ENCODE data around the gene PER3.
"Not testable (repeated sequence)": the region's sequence is repeated elsewhere in the genome, so short reads cannot be mapped to it uniquely, and the experiment has no call there.

PER3 gene

DNA sequence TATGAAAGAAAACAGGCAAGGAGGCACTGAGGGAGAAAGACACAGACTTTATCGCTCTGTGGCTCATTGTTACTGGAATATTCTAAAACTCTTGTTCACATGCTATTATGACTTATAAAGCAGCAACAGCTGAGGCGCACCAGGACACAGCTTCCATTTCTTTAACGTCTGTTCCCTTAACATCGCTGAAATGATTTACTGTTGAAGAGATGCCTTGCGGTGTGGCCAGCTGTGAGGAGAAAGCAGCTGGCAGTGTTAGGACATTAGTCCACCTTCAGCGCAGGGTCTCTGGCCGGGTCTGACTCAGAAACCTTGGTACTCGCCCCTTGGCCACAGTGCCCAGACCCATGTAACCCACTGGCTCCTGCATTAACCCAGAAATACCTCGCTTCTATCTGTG is 3.1 kb upstream of the PER3 start:
- no peak for DNase-seq

DNA sequence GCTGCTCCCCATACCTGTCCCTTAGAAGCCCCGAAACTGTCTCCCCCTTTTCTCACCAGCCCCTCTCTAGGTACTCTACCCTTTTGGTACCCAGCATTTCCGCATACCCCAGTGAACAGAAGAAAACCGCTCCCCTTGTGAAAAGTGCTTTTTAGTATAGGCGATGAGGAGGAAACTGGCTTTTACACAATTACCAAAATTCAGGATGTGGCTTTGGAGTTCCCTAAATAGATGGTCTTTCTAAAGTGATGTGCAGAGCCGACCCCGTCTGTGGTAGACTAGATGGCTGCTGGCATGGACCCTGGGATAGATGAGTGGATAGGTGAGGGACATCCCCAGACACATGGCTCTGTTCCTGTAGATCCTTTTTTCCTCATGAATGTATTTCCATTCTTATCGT is 2.6 kb upstream of the PER3 start:
- DNase-seq: peak in 3 of 4 experiments; percentile 11 to 55 (median 31)

DNA sequence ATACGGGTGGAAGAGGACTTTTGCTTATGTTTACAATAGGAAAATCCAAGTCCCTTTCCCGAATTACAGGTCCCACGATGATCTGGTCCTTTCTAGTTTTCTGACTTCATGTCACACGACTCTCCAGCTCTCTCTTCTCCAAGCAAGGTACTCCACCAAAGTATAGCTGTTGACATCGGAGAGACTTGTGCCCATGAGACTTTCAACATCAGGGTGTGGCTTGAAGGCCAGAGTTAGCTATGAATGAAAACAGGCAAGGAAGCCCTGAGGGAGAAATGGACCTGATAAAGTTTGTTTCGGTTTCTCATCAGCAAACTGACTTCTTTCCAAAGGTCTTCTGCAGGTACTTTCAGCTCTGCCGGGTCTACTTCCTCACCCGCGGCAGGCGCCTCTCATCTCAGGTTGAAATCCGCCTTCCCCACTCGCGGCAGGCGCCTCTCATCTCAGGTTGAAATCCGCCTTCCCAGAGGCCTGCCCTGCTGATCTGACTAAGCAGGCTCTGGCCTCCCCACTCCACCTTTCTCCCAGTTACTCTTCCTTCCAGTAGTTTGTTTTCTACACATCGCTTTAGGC is 2.1 kb upstream of the PER3 start:
- peak in 3 of 4 experiments; percentile 17 to 19 (median 18) for DNase-seq

DNA sequence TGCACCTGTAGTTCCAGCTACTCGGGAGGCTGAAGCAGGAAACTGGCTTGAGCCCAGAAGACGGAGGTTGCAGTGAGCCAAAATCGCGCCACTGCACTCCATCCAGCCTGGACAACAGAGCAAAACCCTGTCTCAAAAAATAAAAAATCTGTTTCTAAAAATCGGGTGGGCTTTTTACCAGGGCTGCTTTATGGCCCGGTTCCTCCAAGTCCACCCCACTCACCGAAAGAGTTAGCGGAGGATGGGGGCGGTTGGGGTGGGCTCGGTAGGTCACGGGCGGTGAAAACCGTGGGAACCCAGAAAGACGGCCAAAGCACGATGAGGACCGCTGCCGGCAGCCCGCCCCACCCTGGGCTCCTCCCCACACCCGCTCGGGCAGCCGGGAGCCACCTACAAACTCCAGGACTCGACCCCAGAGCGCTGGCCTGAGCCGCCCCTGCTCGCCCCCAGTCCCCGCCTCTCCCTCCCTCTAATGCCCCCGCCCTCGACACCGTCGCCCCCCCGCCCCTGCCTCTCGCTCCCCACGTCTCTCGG is 846 bp upstream of the PER3 start:
- DNase-seq: peak; percentile 66 to 85 (median 74)

DNA sequence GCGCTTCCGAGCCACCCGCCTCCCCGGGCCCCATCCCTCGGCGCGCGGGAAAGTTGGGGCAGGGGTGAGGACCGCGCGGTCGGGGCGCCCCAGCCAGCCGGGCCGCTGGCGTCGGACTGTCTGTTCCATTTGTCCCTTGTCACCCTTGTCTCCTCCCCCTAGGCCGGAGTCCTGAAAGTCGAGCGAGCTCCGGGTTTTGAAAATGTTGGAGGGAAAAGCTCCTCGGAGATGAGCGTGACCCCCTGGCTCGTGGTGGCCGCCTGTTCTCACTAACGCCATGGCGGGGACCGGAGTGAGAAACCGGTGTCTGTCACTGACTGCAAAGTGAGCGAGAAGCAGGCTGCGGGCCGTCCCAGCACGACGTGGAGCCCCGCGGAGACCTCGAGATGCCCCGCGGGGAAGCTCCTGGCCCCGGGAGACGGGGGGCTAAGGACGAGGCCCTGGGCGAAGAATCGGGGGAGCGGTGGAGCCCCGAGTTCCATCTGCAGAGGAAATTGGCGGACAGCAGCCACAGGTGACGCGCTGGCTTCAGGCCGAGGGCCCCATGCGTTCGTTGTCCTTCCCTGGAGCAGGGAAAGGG is 491 bp downstream of the PER3 start:
- DNase-seq: peak in 1 of 4 experiments; percentile 8

DNA sequence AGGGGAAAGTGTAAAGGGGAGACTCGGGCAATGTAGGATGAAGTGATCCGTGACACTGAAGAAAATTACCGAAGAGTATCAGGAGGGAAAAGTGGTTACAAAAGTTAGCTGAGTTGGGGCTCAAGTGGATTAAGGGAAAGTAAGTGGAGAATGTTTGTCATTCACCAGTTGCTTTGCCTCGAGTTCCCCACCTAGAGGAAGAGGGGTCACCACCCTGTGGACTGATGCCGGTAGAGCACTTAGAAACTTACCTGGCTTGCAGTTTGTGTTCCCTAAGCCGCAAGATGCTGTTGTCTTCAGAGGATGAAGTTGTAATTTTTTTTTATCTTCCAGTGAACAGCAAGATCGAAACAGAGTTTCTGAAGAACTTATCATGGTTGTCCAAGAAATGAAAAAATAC is 1.0 kb downstream of the PER3 start:
- no peak for DNase-seq

DNA sequence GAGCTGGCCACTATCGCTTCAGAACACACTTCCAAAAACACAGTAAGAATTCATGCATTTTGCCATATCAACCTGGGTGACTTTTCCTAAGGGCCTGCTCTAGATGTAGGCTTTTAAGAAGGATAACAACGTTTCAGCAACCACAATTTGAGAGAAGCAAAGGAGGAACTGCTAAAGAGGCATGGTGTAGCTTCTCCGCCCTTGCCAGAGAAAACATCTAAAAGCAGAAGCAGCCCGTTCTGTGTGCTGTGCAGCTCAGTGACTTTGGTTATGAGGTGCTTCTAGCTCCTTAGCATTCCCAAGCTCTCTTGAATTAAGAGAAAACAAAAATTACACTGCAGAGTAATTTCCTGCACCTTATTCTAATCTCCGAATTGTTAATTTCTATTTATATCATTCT is 2.7 kb downstream of the PER3 start:
- peak; percentile 50 to 72 (median 67) for DNase-seq

DNA sequence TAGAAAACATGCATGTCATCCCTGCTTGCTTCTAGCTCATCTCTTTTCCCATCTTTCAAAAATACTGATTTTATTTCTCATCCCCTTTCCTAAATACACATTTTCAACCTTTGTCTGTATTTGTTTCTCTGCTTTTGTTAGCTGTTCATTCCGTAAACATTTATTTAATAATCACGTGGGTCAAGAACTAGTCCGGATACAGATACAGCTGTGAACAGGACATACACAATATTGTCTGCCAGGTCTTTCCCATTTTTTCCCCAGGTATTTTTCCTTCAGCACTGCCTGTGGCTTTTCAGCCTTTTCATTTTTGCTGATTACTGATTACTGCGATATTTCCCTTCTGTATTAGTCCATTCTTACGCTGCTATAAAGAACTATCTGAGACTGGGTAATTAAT is 5.7 kb downstream of the PER3 start:
- DNase-seq: no peak

DNA sequence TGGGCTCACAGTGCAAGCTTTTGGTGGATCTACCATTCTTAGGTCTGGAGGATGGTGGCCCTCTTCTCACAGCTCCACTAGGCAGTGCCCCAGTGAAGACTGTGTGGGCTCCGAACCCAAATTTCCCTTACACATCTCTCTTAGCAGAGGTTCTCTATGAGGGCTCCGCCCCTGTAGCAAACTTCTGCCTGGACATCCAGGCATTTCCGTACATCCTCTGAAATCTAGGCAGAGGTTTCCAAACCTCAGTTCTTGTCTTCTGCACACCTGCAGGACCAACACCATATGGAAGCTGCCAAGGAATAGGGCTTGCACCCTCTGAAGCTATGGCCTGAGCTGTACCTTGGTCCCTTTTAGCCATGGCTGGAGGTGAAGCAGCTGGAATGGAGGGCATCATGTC is 6.9 kb downstream of the PER3 start:
- not testable (repeated sequence) for DNase-seq

DNA sequence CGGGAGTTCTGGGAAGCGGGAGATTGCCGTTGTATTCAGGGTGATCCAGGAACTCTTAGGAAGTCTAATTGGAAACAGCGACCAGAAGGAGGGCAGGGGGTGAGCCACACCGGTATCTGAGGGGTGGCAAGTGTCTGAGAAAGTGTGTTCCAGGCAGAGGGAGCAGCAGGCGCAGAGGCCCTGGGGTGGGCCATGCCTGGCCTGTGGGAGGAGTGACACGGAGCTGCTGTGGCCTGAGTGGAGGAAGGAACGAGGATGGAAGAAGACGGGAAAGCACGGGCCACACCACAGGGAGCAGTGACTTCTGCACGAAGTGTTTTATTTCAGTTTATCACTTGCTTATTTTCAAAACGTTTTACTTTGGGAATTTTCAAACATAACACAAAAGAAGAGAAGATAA is 11.3 kb downstream of the PER3 start:
- DNase-seq: no peak

DNA sequence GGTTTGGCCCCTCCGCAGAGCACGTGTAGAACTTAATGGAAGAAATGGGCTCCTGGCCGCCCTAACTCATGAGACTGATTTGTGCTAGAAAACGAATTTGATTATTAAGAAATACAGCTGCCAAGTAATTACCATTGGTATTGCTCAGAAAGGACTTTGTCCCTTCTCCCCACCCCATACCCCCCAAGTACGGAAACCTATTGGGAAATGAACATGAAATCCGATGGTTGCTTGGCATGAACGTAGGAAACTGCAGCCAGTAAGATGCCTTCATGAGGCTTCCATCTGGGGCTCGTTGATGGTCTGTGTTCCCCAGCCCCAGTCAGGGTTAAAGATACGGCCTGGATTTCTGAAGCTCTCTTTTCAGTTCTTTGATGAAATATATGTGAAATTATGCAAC is 21.4 kb downstream of the PER3 start:
- DNase-seq: no peak

DNA sequence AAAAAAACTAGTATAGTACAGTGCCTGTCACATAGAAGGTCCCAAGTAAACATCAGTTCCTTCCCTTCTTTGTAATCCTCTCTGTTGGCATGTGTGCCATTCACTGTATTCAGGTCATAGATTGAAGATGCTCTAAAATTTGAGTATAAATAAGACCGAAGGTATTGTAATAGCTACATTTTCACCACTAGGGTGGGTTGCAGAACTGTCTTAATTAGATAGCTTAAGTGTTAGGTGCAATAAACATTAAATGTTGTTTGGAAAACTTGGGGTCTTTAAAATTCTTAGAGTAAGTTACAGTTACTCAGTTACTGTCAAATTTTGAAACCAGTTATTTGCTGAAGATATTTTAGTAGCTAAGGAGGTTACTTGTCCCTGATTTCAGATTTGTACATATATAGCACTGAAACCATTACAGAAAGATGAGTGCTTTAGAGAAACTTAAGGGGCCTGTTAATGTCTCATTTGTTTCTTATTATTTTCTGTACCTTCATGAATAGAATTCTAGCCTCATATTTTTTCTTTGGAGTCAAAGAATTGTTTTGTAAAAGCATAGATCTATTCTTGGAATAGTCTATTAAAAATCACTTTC is 24.3 kb downstream of the PER3 start:
- DNase-seq: peak in 3 of 4 experiments; percentile 13 to 75 (median 67)

DNA sequence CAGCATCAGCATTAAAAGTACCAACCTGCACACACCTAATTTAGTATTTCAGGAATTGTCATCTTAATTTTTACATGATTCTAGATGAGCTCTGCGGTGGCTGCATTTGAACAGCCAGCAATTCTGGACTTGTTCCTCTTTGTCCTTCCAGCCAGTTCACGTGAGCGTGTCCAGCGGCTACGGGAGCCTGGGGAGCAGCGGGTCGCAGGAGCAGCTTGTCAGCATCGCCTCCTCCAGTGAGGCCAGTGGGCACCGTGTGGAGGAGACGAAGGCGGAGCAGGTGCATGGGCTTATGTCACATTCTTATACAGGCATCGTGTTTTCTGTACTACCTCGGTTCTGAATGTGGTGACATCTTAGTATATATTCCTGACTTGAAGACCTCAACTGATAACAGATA is 25.7 kb downstream of the PER3 start:
- DNase-seq: no peak

DNA sequence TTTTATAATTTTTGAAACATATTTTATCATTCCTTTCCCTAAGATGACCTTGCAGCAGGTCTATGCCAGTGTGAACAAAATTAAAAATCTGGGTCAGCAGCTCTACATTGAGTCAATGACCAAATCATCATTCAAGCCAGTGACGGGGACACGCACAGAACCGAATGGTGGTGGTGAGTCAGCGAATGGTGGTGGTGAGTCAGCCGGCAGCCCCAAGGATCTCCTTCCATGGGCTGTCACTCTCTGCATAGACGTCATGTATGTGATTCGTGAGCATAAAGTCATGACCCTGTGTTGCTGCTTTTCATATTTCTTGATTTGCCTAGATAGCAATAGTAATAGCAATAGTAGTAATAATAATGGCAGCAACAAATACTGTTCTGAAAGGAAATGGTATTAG is 26.3 kb downstream of the PER3 start:
- DNase-seq: peak; percentile 90 to 95 (median 92)

DNA sequence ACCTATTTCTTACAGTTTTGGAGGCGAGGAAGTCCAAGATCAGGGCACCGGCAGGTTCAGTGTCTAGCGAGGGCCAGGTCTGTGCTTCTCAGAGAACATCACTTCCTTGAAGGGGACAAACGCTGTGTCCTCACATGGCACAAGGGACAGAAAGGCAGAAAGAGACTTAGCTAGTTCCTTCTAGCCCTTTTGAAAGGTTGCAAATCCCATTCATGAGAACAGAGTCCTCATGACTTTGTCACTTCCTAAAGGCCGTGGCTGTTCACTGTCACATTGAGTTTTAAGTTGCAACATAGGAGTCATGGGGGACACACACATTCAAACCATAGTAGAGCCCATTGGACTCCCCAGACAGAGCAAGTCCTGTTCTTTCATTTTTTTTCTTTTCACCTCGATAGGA is 27.4 kb downstream of the PER3 start:
- peak; percentile 80 to 95 (median 86) for DNase-seq

DNA sequence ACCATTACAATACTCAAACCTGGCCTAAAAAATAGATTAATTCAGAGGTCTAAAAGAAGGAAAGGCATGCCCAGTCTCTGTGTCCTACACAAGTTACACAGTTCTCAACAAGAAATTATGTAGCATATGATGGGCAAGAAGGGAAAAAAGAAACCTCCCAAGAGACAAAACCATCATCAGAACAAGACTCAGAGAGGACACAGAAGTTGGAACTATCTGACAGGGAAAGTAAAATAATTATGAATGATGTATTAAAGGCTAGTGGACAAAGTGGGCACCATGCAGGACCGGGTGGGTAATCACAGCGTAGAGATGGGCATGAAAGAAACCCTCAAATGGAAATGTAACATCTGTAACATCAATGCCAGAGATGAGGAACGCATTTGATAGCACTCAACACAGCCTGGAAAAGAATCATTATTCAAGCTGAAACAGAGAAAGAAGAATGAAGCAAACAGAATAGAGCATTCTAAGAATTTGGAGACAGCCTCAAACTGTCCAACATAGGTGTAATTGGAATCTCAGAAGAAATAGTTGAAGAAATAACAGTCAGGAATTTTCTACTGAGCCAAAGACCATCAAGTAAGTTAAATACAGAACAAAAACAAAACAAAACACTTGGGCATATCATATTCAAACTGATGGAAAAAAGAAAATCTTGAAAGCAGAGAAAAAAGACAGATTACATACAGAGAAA is 29.7 kb downstream of the PER3 start:
- no peak for DNase-seq

DNA sequence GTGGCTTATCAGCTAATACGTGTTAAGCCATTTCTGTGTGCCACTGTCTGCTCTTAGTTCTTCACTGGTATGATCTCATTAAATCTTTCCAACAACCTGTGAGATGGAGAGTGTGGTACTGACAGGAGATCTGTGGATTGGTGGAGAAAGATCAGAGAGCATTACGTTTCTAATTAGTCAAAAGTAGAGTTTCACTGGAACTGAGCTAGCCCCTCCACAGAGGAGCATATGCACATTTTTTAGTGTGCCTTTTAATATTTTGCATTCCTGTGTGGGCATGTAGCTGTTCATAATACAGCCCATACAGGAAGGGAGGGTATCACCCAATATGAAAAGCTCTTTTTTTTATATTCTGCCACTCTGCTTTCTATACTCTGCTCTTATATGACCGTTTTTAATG is 37.2 kb downstream of the PER3 start:
- no peak for DNase-seq

DNA sequence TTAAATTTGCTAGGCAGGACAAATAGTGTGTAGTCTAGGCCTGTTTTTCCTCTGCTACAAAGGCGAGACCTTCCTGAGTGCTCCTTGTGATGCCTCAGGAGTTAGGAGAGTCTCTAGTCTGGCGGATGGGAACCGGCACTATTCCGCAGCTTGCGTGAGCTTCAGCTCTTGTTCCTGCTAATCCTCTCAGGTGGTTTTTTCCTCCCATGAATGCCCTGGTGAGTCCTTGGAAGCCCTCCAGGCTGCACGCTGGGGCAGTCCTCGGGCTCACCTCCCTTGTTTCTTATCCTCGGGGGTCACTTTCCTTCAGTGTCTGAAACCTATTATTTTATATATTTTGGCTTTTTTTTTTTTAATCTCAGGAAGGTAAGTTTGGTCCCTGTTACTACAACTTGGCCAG is 40.6 kb downstream of the PER3 start:
- DNase-seq: no peak

DNA sequence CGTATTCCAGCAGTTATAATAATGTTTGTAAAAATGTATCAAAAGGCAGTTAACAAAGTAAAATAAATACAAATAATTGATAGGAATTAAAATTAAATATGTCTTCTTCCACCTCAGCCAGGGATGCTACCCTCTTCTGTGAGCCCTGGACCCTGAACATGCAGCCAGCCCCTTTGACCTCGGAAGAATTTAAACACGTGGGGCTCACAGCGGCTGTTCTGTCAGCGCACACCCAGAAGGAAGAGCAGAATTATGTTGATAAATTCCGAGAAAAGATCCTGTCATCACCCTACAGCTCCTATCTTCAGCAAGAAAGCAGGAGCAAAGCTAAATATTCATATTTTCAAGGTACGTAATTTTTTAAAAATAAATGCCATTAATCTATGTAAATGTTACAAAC is 42.3 kb downstream of the PER3 start:
- DNase-seq: no peak

DNA sequence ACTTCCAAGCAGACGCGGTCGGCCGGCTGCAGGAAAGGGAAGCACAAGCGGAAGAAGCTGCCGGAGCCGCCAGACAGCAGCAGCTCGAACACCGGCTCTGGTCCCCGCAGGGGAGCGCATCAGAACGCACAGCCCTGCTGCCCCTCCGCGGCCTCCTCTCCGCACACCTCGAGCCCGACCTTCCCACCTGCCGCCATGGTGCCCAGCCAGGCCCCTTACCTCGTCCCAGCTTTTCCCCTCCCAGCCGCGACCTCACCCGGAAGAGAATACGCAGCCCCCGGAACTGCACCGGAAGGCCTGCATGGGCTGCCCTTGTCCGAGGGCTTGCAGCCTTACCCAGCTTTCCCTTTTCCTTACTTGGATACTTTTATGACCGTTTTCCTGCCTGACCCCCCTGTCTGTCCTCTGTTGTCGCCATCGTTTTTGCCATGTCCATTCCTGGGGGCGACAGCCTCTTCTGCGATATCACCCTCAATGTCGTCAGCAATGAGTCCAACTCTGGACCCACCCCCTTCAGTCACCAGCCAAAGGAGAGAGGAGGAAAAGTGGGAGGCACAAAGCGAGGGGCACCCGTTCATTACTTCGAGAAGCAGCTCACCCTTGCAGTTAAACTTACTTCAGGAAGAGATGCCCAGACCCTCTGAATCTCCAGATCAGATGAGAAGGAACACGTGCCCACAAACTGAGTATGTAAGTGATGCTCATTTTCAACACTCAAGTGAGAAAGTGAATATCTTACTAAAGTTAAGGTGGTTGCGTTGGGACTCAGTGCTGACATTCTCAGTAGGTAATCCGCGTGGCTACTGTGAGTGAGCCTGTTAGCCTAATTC is 43.2 kb downstream of the PER3 start:
- peak; percentile 15 to 50 (median 35) for DNase-seq

DNA sequence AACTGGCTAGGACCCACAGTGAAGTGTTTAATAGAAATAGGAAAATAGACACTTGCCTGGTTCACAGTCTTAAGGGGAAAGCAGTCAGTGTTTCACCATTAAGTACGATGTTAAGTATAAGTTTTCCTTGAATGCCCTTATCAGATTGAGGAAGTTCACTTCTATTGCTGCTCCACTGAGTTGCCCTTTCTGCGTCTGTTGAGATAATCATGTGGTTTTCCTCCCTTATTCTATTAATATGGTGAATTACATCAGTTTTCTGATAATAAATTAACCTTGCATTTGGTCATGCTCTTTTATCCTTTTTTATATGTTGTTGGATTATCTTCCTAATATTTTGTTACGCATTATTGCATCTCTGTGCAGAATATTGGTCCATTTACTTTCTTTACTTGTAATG is 47.4 kb downstream of the PER3 start:
- DNase-seq: peak; percentile 48 to 86 (median 71)

DNA sequence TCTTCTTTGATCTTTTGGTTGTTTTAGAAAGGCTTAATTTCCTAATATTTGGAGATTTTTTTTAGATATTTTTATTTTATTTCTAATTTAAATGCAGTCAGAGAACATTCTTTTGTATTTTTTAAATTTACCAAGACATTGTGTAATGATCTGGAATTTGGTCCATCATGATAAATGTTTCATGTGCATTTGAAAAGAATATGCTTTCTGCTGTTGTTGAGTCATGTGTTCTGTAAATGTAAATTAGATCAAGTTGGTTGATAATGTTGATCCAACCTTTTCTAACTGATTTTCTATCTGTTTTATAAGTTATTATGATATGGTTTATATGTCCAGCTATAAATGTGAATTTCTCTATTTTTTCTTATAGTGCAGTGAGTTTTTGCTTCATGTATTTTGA is 48.9 kb downstream of the PER3 start:
- DNase-seq: no peak

DNA sequence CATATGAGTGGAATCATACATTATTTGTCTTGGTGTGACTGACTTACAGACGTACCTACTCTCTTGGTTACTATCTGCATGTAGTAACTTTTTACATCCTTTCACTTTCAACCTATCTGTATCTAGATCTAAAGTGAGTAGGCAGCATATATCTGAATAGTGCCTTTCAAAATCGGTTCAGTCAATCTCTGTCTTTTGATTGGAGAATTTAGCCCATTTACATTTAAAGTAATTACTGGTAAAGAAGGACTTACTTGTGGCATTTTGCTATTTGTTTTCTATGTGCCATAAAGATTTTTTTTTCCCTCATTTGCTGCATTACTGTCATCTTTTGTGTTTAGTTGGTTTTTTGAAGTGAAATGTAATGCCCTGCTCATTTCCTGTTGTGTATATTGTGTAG is 54.6 kb downstream of the PER3 start:
- DNase-seq: no peak
